T-helper 22 cell (primary cell): ENCODE results near the gene FKBP5.
A peak's percentile ranks its signal among the peaks of the same experiment; 100 is the strongest.
"Not testable (repeated sequence)": the region's sequence is repeated elsewhere in the genome, so short reads cannot be mapped to it uniquely, and the experiment has no call there.

Experiments
- DNase-seq: peaks from one replicate; pipeline ENCODE4 v3.0.0-alpha.2; 2020; ENCODE audit warnings: low read depth

Gene FKBP5

DNA sequence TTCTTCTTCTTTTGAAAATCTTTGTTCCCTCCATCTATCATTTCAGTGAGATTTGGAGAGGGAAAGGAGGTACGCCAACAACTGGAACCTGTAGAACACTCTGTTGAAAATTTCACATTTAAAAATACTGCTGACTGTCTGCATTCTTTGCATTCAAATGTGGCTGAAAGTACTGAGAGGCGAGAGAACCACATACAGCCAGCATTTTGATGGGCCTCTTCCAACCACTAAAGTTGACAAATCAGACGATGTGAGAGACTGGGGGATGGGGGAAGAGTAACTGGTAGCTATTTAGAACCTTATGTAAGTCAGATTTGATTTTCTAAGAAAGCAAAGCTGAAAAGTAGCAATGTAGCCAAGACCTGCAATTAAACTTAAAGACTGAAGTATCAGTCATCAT lies 77.5 kb downstream of the FKBP5 start:
- DNase-seq = no peak

GRCh38 chr6:35610830-35611229 lies 77.9 kb downstream of the FKBP5 start:
- DNase-seq = no peak

- DNase-seq = no peak
Measured at GRCh38 chr6:35609588-35609987, 79.1 kb downstream of the FKBP5 start.

- no peak for DNase-seq
Measured at GRCh38 chr6:35607517-35608233, 81.0 kb downstream of the FKBP5 start.

DNA sequence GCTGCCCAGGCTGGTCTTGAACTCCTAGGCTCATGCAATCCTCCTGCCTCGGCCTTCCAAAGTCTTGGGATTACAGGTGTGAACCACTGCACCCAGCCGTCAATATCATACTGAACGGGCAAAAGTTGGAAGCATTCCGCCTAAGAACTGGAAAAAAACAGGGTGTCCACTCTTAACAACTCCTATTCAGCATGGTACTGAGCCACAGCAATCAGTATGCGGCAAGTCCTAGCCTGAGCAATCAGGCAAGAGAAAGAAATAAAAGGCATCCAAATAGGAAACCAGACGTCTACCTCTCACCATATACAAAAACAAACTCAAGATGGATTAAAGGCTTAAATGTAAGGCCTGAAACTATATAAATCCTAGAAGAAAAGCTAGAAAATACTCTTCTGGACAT lies 83.1 kb downstream of the FKBP5 start:
- DNase-seq = no peak

- no peak for DNase-seq
Measured at GRCh38 chr6:35603326-35604202, 85.2 kb downstream of the FKBP5 start.

DNA sequence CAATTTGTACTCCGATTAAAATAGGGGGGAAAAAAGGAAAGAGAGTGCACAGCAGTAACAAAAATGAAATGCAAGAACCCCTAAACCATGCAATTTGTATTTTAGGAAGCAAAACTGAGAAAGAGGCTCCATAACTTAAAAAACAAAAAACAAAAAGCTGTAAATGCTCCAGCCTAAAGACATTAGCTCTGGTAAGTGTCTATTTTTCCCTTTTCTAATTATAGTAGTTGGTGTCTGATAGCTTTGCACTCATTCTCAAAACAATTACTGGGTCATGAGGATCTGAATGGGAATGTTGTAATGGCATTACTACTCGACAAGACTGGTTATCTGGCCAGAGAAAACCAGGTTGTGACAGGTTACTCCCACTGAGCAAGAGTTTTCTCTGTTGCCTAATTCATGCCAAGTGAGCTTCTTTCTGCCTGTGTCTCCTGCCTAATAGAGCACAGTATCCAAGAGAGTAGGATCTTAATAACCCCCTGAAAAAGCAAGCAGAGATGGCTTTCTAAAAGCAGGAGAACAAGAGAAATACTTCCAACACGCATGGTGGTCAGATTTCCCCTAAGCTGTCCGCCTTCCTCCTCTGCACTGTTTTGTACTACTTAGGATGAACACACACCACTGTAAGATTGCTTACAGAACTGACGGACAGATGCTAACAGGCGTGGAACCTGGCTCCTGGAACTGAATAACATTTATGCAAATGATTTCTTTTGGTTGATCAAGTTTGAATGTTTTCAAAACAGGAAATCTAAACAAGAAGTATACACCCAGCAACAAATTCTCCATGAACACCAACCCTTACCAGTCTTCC lies 86.4 kb downstream of the FKBP5 start:
- DNase-seq = no peak

- DNase-seq = peak; percentile 66
Measured at GRCh38 chr6:35601331-35602132, 87.2 kb downstream of the FKBP5 start.

DNA sequence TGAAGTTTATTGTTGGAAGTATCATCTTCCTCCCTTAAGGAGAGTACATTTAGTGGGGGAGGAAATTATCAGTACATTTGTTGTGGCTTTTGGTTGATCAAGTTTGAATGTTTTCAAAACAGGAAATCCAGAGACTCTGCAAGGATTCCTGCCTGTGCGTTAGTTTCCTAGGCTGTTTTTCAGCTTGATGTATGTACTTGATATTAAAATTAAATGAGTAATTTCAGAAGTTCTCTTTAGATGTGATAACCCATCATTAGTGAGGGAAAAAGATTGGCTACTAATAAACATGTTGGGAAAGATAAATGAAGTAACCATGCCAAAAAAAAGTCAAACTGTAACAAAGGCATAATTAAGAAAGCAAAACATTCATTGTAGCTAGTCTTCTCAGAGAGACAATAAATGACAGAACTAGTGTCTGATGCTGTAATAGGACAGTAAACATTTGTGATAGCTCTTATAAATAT lies 88.0 kb downstream of the FKBP5 start:
- no peak for DNase-seq

DNA sequence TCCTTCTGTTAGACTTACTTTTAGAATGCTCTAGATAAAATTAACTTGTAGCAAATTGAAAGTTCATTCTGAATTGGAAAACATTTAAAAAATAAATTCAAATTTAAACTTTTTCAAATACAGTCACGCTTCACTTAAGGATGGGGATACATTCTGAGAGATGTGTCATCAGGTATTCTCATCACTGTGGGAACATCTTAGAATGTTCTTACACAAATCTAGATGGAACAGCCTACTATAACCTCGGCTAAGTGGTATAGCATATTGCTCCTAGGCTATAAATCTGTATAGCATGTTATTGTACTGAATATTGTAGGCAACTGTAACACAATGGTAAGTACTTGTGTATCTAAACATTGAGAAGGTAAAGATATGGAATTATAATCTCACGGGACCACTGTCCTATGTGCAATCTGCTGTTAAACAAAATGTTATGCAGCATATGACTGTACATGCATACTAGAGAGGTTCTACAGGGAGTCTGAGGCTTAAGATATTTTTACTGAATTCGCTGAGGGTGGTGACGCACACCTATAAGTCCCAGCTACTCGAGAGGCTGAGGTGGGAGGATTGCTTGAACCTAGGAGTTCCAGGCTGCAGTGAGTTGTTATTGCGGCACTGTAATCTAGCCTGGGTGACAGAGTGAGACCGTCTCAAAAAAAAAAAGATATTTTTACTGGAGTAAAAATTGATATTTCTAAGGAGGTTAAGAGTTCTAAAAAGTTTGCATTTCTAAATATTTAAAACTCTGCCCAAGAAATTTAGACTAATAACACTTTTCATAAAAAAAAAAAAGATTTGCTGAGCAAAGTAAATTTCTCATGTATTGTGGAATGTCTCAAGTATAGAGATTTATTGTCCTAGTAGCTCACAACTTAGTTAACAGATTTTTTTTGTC lies 88.7 kb downstream of the FKBP5 start:
- no peak for DNase-seq

- not testable (repeated sequence) for DNase-seq
Measured at GRCh38 chr6:35598621-35599020, 90.1 kb downstream of the FKBP5 start.

GRCh38 chr6:35596448-35597442 lies 92.0 kb downstream of the FKBP5 start:
- DNase-seq = no peak

GRCh38 chr6:35594503-35595186 lies 94.1 kb downstream of the FKBP5 start:
- DNase-seq = no peak

DNA sequence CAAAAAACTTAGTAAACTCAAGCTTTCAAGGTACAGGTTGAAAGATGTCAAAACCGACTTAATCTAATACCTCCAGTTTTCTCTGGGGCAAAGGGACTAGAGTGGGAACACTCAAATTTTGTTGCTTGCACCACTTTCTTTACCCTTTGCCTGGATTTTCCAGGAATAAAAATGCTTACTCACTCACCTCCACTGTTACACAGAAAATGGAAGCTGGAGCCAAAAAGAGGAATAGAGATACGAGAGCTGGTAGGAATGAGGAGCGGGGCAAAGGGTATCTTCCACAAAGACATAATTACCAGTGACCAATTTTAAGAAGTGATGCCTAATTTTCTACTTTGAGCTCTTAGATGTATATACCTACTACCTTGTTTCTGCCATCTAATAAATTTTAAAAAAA lies 96.5 kb downstream of the FKBP5 start:
- DNase-seq = no peak

DNA sequence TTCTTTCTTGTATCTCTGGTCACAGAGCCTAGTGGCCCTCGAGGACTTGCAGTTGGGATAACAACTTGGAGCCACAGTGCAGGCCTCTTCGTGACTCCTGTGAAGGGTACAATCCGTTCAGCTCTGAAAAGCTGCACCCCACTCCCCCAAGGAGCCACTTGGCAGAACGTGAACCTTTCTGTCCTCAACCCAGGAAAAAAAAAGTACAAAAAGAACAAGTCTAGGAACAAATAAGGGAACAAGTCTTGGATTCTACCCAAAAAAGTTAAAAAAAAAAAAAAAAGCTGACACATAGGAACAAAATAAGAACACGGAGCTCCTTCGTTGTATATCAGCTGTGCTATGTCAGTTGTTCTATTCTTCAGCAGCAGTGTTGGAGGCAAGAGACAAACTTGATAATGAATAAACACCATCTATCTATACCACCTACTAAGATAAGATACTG lies 98.1 kb downstream of the FKBP5 start:
- DNase-seq = no peak

GRCh38 chr6:35589904-35590303 lies 98.8 kb downstream of the FKBP5 start:
- DNase-seq = no peak

GRCh38 chr6:35589201-35589739 lies 99.4 kb downstream of the FKBP5 start:
- no peak for DNase-seq

GRCh38 chr6:35587167-35587566 lies 101.5 kb downstream of the FKBP5 start:
- no peak for DNase-seq
